Endothelial cell of umbilical vein (primary cell): ENCODE measurements around the gene FOXB1. TPM values are rescaled to one million over a fixed set of nuclear protein-coding genes. Genes with fewer than 3 reads are reported as not detected.

Experiments
- BruUV-seq: library from RNA; stranded (reverse); fragments of 400-500 nt; replicated peaks from 2 replicates; lab custom pipeline; 2021; lab: Mats Ljungman, UMichigan
- CTCF ChIA-PET: fragments of 300-600, 350-600 bp; sonication (Branson Sonifier 250); formaldehyde crosslinking; loops from one replicate; lab custom pipeline; 2021; ENCODE audit warnings: antibody characterized with exemption, inconsistent platforms; lab: Charles Lee
- POLR2A ChIA-PET: fragments of 300-600, 350-600 bp; sonication (Branson Sonifier 250); formaldehyde crosslinking; loops from one replicate; lab custom pipeline; 2021; ENCODE audit warnings: antibody characterized with exemption, inconsistent platforms; lab: Charles Lee
- DNase-seq: peaks from one replicate; pipeline ENCODE4 v3.0.0-alpha.2; 2011; ENCODE audit warnings: low read depth, low spot score
- FAIRE-seq: peaks from 2 replicates; lab custom pipeline; 2011; peaks lifted over from hg19 to GRCh38; lab: Jason Lieb, UNC
- H2AFZ ChIP-seq: 2 replicates; pipeline ENCODE4 v1.6.0; 2012; ENCODE audit warnings: low read depth, low read length, control low read depth, inconsistent platforms
- H3K27ac ChIP-seq: 2 replicates; pipeline ENCODE4 v1.5.1; 2011; ENCODE audit warnings: low read depth, mild to moderate bottlenecking, control low read depth, low read length, moderate library complexity; ENCODE audit not compliant: insufficient read depth
- H3K27me3 ChIP-seq, 2 experiments: 2 replicates each; pipeline versions ENCODE4 v1.6.0 to v1.6.1; 2011; ENCODE audit warnings: low read length in 2 of 2, mixed read lengths in 1 of 2; ENCODE audit not compliant: control insufficient read depth in 2 of 2, insufficient read depth in 2 of 2
- H3K36me3 ChIP-seq, 2 experiments: 2 replicates in 1 of 2; 3 replicates in 1 of 2; pipeline ENCODE4 v1.5.1; 2011; ENCODE audit warnings: low read length in 2 of 2, mild to moderate bottlenecking in 1 of 2, moderate library complexity in 1 of 2; ENCODE audit not compliant: control insufficient read depth in 2 of 2, insufficient read depth in 2 of 2; ENCODE audit errors: extremely low read depth in 1 of 2
- H3K4me1 ChIP-seq: 3 replicates; pipeline ENCODE4 v1.5.1; 2011; ENCODE audit warnings: mild to moderate bottlenecking, low read length; ENCODE audit not compliant: control insufficient read depth, insufficient read depth; ENCODE audit errors: extremely low read depth
- H3K4me2 ChIP-seq: 2 replicates; pipeline ENCODE4 v1.6.1; 2011; ENCODE audit warnings: low read length, control low read depth, mixed read lengths; ENCODE audit not compliant: insufficient read depth
- H3K4me3 ChIP-seq, 3 experiments: fragments of 200-600 bp in 1 of 3; sonication (generic), shearing (Covaris generic) in 1 of 3; replicated peaks in 1 of 3; 2 replicates each; pipeline ENCODE4 v1.5.1; 2011 to 2016; ENCODE audit warnings: control low read depth in 3 of 3, low read length in 3 of 3, mild to moderate bottlenecking in 2 of 3, inconsistent platforms in 1 of 3, low read depth in 1 of 3, moderate library complexity in 1 of 3; ENCODE audit not compliant: insufficient read depth in 1 of 3
- H3K79me2 ChIP-seq: 2 replicates; pipeline ENCODE4 v1.6.0; 2012; ENCODE audit warnings: low read length, inconsistent platforms; ENCODE audit not compliant: control insufficient read depth, insufficient read depth
- H3K9ac ChIP-seq: replicated peaks from 2 replicates; pipeline ENCODE3; 2011; ENCODE audit warnings: low read length, control low read depth; ENCODE audit not compliant: insufficient read depth; ENCODE audit errors: extremely low read depth
- H3K9me1 ChIP-seq: replicated peaks from 3 replicates; pipeline ENCODE4 v1.6.0; 2011; ENCODE audit warnings: mild to moderate bottlenecking, low read length; ENCODE audit not compliant: control insufficient read depth, insufficient read depth; ENCODE audit errors: extremely low read depth
- H3K9me3 ChIP-seq: replicated peaks from 2 replicates; pipeline ENCODE4 v1.5.1; 2012; ENCODE audit warnings: low read length, inconsistent platforms; ENCODE audit not compliant: control insufficient read depth, insufficient read depth
- H4K20me1 ChIP-seq: replicated peaks from 2 replicates; pipeline ENCODE3; 2011; ENCODE audit warnings: mild to moderate bottlenecking, low read length; ENCODE audit not compliant: control insufficient read depth, insufficient read depth; ENCODE audit errors: extremely low read depth
- EZH2 ChIP-seq: IDR thresholded peaks from 2 replicates; pipeline ENCODE4 v1.6.1; 2012; ENCODE audit warnings: borderline replicate concordance, low read depth, mild to moderate bottlenecking, moderate library complexity, low read length, inconsistent platforms; ENCODE audit not compliant: severe bottlenecking
- FOS ChIP-seq: IDR thresholded peaks from 2 replicates; pipeline ENCODE4 v1.6.1; 2011; ENCODE audit warnings: mild to moderate bottlenecking, low read length, moderate library complexity, borderline replicate concordance; ENCODE audit not compliant: insufficient read depth
- GATA2 ChIP-seq: IDR thresholded peaks from 2 replicates; pipeline ENCODE4 v1.7.0; 2011; ENCODE audit warnings: low read depth, mild to moderate bottlenecking, moderate library complexity, mixed read lengths, low read length; ENCODE audit not compliant: insufficient read length, insufficient read depth
- JUN ChIP-seq: IDR thresholded peaks from 2 replicates; pipeline ENCODE4 v1.6.1; 2011; ENCODE audit warnings: borderline replicate concordance, low read depth; ENCODE audit not compliant: insufficient read length, insufficient read depth
- MYC ChIP-seq: IDR thresholded peaks from one replicate; pipeline ENCODE4 v1.6.1; 2011; ENCODE audit warnings: mild to moderate bottlenecking, low read depth, low read length
- POLR2AphosphoS5 ChIP-seq: IDR thresholded peaks from 2 replicates; pipeline ENCODE4 v1.6.1; 2012; ENCODE audit warnings: low read depth, mild to moderate bottlenecking, control low read depth, low read length, moderate library complexity; ENCODE audit not compliant: insufficient read depth
- dilution Hi-C: fragments of 300-500 bp; cut with MboI; formaldehyde crosslinking; loops from one replicate; pipeline ENCODE4 v1.15.0; 2019; ENCODE audit warnings: low sequenced_read_pairs; ENCODE audit not compliant: extremely low pct_ligation_motif_present
- intact Hi-C: fragments of 100-400 bp; cut with micrococcal nuclease; formaldehyde crosslinking; loops from one replicate; pipeline ENCODE4 v1.10.0; 2022
- polyA plus RNA-seq, 4 experiments: library from polyadenylated mRNA; depleted of rRNA in 3 of 4; stranded (reverse) in 3 of 4; unstranded in 1 of 4; fragments of >200 nt; gene quantifications; 2 replicates each; pipeline versions ENCODE4 v1.2.1 to v1.2.3, GENCODE V29; 2011 to 2012; ENCODE audit warnings: missing spikeins in 1 of 4
- total RNA-seq: library from RNA; stranded (reverse); gene quantifications from 2 replicates; pipeline ENCODE4 v1.2.3, GENCODE V29; 2021
- TF ChIP-seq, protein P1 (sequence below), 2 donors: IDR thresholded peaks; 1 replicate in 1 of 2; 2 replicates in 1 of 2; pipeline ENCODE4 v1.5.1; 2011; ENCODE audit warnings: low read length in 2 of 2, mild to moderate bottlenecking in 2 of 2, moderate library complexity in 2 of 2, control low read depth in 1 of 2, inconsistent platforms in 1 of 2, low read depth in 1 of 2; ENCODE audit not compliant: insufficient read depth in 1 of 2; ENCODE audit errors: extremely low read depth in 1 of 2
- TF ChIP-seq, protein P2 (sequence below): IDR thresholded peaks from 2 replicates; pipeline ENCODE4 v1.6.1; 2011; ENCODE audit not compliant: insufficient read depth, insufficient read length

The FOXB1 gene
- total and polyA plus RNA-seq, 2 donors (not counting 3 experiments of a cell fraction or from before 2014, with no cell fraction given) = not detected

- H3K9me1 ChIP-seq = no peaks in the 10 kb centered on the region
- ChIA-PET POLR2A (no interaction called here), CTCF (interaction anchor here (1.5 kb wide), 2 partner anchors 11 to 119 kb away, joined by 3 to 4 read pairs; no protein-coding TSS in a partner anchor)
- no peak overlapping the region for H3K4me2 ChIP-seq
- DNase-seq (no peak), FAIRE-seq (no peak)
- no peaks in the 10 kb centered on the region for H3K36me3 ChIP-seq
- no peak overlapping the region for H3K9ac ChIP-seq
- intact Hi-C loops (no loop called here), dilution Hi-C loops (no loop called here)
- no peak overlapping the region for H3K27ac ChIP-seq
- H3K4me3 ChIP-seq = no peak overlapping the region
- TF ChIP-seq POLR2AphosphoS5 (no peak), FOS (no peak), MYC (no peak), GATA2 (no peak), JUN (no peak), EZH2 (peak; percentile 5)
- TF ChIP-seq, protein P1, sequence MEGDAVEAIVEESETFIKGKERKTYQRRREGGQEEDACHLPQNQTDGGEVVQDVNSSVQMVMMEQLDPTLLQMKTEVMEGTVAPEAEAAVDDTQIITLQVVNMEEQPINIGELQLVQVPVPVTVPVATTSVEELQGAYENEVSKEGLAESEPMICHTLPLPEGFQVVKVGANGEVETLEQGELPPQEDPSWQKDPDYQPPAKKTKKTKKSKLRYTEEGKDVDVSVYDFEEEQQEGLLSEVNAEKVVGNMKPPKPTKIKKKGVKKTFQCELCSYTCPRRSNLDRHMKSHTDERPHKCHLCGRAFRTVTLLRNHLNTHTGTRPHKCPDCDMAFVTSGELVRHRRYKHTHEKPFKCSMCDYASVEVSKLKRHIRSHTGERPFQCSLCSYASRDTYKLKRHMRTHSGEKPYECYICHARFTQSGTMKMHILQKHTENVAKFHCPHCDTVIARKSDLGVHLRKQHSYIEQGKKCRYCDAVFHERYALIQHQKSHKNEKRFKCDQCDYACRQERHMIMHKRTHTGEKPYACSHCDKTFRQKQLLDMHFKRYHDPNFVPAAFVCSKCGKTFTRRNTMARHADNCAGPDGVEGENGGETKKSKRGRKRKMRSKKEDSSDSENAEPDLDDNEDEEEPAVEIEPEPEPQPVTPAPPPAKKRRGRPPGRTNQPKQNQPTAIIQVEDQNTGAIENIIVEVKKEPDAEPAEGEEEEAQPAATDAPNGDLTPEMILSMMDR (IDR thresholded peaks at IDR 0.05; ENCODE audit: extremely low read depth in 1 of 2, insufficient read depth in 1 of 2, low read depth in 1 of 2, low read length in 2 of 2) = no peak
- TF ChIP-seq, protein P2, sequence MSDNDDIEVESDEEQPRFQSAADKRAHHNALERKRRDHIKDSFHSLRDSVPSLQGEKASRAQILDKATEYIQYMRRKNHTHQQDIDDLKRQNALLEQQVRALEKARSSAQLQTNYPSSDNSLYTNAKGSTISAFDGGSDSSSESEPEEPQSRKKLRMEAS = no peak
- H3K27me3 ChIP-seq = peaks cover 68 to 98% of the 10 kb centered on the region in 2 experiments
- no peaks in the 10 kb centered on the region for H3K9me3 ChIP-seq
- no peaks in the 10 kb centered on the region for H4K20me1 ChIP-seq
- no TSS peak for BruUV-seq
- H2AFZ ChIP-seq = no peak overlapping the region
- H3K4me1 ChIP-seq = peaks cover 8% of the 10 kb centered on the region
- H3K79me2 ChIP-seq = no peaks in the 10 kb centered on the region
These were observed 5.2 kb downstream of the FOXB1 start for GRCh38 chr15:60009124-60009960.
